C4-2B (cell line): ENCODE results near the gene TBC1D22A.
"Not testable (repeated sequence)": the region's sequence is repeated elsewhere in the genome, so short reads cannot be mapped to it uniquely, and the experiment has no call there.

ENCODE experiments used
- H3K27ac ChIP-seq: fragments of 450-650 bp; 2 replicates; pipeline ENCODE4 v1.5.1; 2017
- CTCF ChIP-seq: fragments of 450-650 bp; conservative IDR thresholded peaks from 2 replicates; pipeline ENCODE4 v1.5.1; 2017; ENCODE audit warnings: mild to moderate bottlenecking
- ZFX ChIP-seq: fragments of 450-650 bp; IDR thresholded peaks from 2 replicates; pipeline ENCODE4 v1.6.1; 2017

Gene TBC1D22A

DNA sequence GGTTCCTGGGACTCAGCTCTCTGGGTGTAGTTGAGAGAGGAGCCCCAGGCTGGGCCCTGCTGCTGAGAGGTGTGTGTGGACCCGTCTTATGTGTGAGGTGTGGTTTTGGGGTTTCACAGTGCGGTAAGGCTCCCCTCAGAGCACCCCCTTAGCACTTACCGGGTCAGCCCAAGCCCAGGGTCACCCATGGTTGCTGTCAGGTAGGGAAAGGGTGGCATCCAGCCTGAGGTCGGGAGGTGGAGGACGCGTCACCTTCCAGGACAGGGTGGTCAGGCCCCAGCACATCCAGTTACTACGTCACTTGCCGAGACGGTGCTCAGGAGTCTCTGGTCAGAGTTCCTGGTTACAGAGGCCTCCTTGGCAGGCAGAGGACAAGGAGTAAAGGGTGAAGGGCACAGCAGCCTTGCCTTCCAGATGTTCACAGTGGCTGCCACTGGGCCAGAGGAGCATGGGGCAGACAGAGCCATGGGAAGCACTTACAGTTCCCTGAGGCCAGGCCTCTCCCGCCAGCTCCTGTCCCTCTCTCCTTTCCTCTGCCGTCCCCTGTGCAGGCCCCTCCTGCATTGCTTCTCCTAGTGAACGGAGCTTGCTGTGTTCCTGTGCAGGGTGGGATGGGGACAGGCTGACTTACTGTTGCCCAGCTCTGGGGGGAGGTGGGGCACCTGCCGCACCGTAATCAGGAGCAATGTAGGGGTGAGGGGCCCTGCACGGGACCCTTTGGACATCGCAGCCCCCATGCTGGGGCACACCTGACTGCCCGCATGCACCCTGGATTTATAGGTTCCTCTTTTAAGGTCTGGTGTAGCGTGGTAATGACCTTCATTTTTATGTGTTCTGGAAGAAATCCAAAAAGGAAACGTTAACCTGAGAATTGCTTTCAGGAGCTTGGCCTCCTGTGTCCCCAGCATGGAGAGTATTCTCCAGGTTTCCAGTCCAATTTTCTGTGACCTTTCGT lies 285.9 kb downstream of the TBC1D22A start:
- no peak for TF ChIP-seq CTCF
- TF ChIP-seq ZFX, result no peak

DNA sequence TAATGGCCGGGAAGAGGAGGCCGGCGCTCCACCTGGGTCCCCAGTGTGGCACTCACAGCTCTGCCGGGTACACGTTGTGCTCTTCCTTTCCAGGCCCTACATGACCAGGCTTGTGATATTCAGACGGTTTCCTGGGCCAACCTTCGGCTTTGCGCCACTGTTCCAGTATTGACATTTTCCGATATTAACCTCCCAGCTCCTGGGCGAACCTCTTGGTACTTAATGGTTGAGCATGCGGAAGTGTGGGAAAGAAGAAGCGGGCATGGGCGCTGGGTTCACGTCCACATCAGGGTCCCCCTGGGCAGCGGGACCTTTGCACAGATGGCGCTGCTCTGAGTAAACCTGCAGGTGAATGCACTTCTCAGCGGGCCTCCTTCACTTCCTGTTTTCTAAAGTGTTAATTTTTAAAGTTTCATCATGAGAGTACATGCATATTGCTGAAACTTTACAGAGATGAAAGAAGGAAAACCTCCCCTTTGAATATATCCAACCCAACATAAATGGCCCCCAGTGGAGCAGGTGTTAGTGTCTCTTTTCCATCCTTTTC lies 286.7 kb downstream of the TBC1D22A start:
- TF ChIP-seq ZFX (no peak), CTCF (no peak)
- no peak overlapping the region for H3K27ac ChIP-seq

More for the DNA sequence above, 285.9 kb downstream of the TBC1D22A start:
- no peak overlapping the region for H3K27ac ChIP-seq

DNA sequence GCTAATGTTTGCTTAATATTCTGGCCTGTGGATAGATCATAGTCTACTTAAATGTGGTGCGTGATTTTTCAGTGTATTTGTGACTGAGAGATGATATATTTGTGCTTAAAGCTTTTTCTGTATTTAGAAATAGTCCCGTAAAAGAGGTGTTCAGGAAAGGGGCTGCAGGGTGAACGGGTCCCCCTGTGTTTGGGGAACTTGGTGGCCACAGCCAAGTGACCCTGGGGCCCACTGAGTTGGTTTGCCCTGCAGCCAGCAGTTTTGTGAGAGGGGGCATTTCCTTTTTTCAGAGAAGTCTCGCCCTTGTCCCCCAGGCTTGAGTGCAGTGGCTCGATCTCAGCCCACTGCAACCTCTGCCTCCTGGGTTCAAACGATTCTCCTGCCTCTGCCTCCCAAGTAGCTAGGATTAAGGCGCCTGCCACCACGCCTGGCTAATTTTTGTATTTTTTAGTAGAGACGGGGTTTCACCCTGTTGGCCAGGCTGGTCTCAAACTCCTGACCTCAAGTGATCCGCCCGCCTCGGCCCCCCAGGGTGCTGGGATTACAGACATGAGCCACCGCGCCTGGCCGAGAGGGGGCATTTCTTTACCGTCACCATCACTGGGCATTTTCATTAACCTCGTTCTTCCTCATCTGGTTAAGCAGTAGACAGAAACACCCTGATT lies 287.4 kb downstream of the TBC1D22A start:
- not testable (repeated sequence) for H3K27ac ChIP-seq

GRCh38 chr22:47050401-47051051 lies 288.1 kb downstream of the TBC1D22A start:
- TF ChIP-seq CTCF, result no peak
- no peak for TF ChIP-seq ZFX
- no peak overlapping the region for H3K27ac ChIP-seq

DNA sequence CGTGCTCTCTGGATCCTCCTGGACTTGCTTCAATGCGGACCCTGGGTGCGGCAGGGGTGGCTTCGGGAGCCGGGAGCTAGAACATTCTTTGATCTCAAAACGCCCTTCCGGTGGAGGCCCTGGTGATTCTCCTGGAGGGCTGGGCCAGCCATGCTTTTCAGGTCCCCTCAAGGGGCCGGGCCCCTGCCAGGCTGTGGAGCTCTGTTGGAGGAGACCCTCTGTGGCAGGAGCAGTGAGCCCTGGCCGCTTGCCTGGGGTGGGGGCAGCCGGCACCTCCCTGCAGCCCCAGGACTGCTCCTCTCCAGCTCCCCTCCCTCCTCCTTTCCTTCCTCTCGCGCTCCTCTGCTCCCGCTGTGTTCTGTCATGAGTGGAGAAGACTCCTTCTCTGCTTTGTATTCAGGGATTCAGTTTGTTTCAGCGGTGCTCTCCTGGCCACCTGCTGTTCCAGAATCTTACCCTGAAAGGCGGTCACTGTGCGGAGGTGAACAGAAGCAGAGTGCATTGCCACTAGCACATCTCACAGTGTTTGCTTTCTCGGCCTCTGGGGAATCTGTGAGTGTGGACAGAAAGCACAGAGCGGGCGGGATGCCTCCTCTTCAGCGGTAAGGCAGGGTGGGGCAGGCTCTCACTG lies 289.1 kb downstream of the TBC1D22A start:
- no peak overlapping the region for H3K27ac ChIP-seq
- TF ChIP-seq ZFX (no peak), CTCF (no peak)

DNA sequence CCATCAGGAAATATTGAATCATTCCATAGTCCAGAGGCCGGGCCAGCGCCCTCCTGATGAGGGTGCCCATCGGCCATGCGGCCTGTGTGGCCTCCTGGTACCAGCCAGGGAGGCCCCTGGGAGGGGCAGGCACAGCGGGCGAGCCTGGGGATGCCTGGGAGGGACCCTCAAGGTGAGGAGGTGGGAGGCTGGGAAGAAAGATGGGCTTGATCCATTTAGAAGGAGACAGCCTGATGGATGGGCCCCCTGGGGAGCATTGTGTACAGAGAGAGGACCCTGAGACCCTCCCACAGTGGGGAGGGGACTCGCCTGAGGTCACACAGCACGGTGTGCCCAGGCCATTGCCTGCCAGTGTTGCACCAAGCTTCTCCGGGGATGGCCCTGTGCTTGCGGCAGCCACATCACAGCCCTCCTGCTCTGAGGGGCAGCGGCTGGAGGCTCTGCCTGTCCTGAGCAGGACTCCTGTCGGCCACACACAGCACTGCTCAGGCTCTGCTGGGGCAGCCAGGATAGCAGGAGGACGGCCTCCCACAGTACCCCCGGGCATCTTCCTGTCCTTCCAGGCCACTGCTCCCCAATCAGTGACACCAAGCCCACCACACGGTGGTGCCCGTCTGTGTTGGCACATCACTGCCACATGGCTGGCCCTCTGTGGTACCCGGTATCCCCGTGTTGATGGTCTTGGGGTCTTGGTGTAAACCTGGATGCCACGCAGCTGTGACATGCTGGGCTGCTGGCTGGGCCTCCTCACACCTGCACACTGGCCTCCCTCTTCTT lies 290.0 kb downstream of the TBC1D22A start:
- no peak for TF ChIP-seq ZFX
- TF ChIP-seq CTCF, result no peak
- H3K27ac ChIP-seq, result no peak overlapping the region
